HG03558 (cell line): ENCODE results near the gene CD8B.

Experiments used
- ATAC-seq: cut with Tn5 transposase; IDR thresholded peaks from one replicate; pipeline ENCODE4 v1.9.1; 2021; ENCODE audit warnings: moderate number of reproducible peaks; ENCODE audit not compliant: unreplicated experiment; ENCODE audit errors: extremely low read depth

The CD8B gene

GRCh38 chr2:86806059-86806857 is 55.4 kb downstream of the CD8B start:
- no peak for ATAC-seq

- no peak for ATAC-seq
Measured at GRCh38 chr2:86800856-86801567, 60.7 kb downstream of the CD8B start.

GRCh38 chr2:86794861-86795260 is 66.8 kb downstream of the CD8B start:
- ATAC-seq: no peak

GRCh38 chr2:86793752-86794151 is 67.9 kb downstream of the CD8B start:
- no peak for ATAC-seq

GRCh38 chr2:86791573-86791972 is 70.1 kb downstream of the CD8B start:
- no peak for ATAC-seq

- ATAC-seq: no peak
Measured at GRCh38 chr2:86790676-86791572, 70.8 kb downstream of the CD8B start, which contains the start of gene CD8A. CD8A (minus strand) TSS chr2:86790913; CDS start chr2:86790825, 88 bp downstream.

- no peak for ATAC-seq
Measured at GRCh38 chr2:86790134-86790675, 71.5 kb downstream of the CD8B start.

GRCh38 chr2:86789687-86790133 is 72.0 kb downstream of the CD8B start:
- no peak for ATAC-seq

GRCh38 chr2:86788881-86789686 is 72.6 kb downstream of the CD8B start:
- no peak for ATAC-seq

- ATAC-seq: no peak
Measured at GRCh38 chr2:86788165-86788564, 73.5 kb downstream of the CD8B start.

- no peak for ATAC-seq
Measured at GRCh38 chr2:86787736-86788135, 74.0 kb downstream of the CD8B start.

GRCh38 chr2:86786001-86786536 is 75.6 kb downstream of the CD8B start:
- ATAC-seq: no peak

GRCh38 chr2:86785456-86785855 is 76.2 kb downstream of the CD8B start:
- no peak for ATAC-seq

GRCh38 chr2:86783615-86784339 is 77.9 kb downstream of the CD8B start:
- ATAC-seq: peak; percentile 95

- no peak for ATAC-seq
Measured at GRCh38 chr2:86782748-86783147, 78.9 kb downstream of the CD8B start.

- ATAC-seq: no peak
Measured at GRCh38 chr2:86781363-86781762, 80.3 kb downstream of the CD8B start.

- ATAC-seq: no peak
Measured at GRCh38 chr2:86779971-86780370, 81.7 kb downstream of the CD8B start.

- ATAC-seq: no peak
Measured at GRCh38 chr2:86778957-86779356, 82.7 kb downstream of the CD8B start.

GRCh38 chr2:86776532-86776931 is 85.2 kb downstream of the CD8B start:
- ATAC-seq: no peak
